CD14-positive monocyte (primary cell): ENCODE results near the gene BTBD19. TPM values are rescaled to one million over a fixed set of nuclear protein-coding genes. Genes with fewer than 3 reads are reported as not detected.

Experiments
- DNase-seq, 3 donors: peaks; one replicate each; pipeline ENCODE4 v3.0.0-alpha.2; 2011 to 2022
- H2AFZ ChIP-seq: 2 replicates; pipeline ENCODE4 v1.6.0; 2012; ENCODE audit warnings: mild to moderate bottlenecking, low read depth, low read length, inconsistent platforms; ENCODE audit not compliant: insufficient read depth, poor library complexity, severe bottlenecking
- H3K27ac ChIP-seq, 2 donors: 1 replicate in 1 of 2; 2 replicates in 1 of 2; pipeline ENCODE4 v1.5.1; 2012 to 2013; ENCODE audit warnings: low read length in 2 of 2, control low read depth in 1 of 2, inconsistent platforms in 1 of 2, low read depth in 1 of 2, mild to moderate bottlenecking in 1 of 2
- H3K27me3 ChIP-seq, 2 donors: one replicate each; pipeline versions ENCODE4 v1.6.0 to v1.6.1; 2011 to 2013; ENCODE audit warnings: low read length in 2 of 2; ENCODE audit not compliant: control insufficient read depth in 2 of 2, insufficient read depth in 2 of 2
- H3K36me3 ChIP-seq, 2 donors: replicated peaks in 1 of 2; 1 replicate in 1 of 2; 2 replicates in 1 of 2; pipeline versions ENCODE4 v1.5.1 to v1.6.1; 2012 to 2013; ENCODE audit warnings: low read length in 2 of 2, control low read depth in 1 of 2, inconsistent platforms in 1 of 2, mild to moderate bottlenecking in 1 of 2; ENCODE audit not compliant: insufficient read depth in 2 of 2, control insufficient read depth in 1 of 2
- H3K4me1 ChIP-seq, 2 donors: 1 replicate in 1 of 2; 2 replicates in 1 of 2; pipeline versions ENCODE4 v1.5.1 to v1.6.1; 2012 to 2013; ENCODE audit warnings: low read length in 2 of 2, control low read depth in 1 of 2, inconsistent platforms in 1 of 2, mild to moderate bottlenecking in 1 of 2, moderate library complexity in 1 of 2; ENCODE audit not compliant: insufficient read depth in 2 of 2, control insufficient read depth in 1 of 2
- H3K4me2 ChIP-seq: replicated peaks from 2 replicates; pipeline ENCODE3; 2012; ENCODE audit warnings: low read length, moderate library complexity, mild to moderate bottlenecking; ENCODE audit not compliant: poor library complexity, severe bottlenecking; ENCODE audit errors: extremely low read depth
- H3K4me3 ChIP-seq, 3 experiments: fragments of 200-600 bp in 1 of 3; sonication (generic) in 1 of 3; replicated peaks in 1 of 3; 1 replicate in 2 of 3; 2 replicates in 1 of 3; pipeline ENCODE4 v1.5.1; 2011 to 2013; ENCODE audit warnings: low read length in 3 of 3, mild to moderate bottlenecking in 3 of 3, control low read depth in 2 of 3, low read depth in 2 of 3, inconsistent platforms in 1 of 3, moderate library complexity in 1 of 3
- H3K79me2 ChIP-seq: 2 replicates; pipeline ENCODE4 v1.6.0; 2012; ENCODE audit warnings: mild to moderate bottlenecking, control low read depth, inconsistent platforms, low read length, moderate library complexity; ENCODE audit not compliant: insufficient read depth
- H3K9ac ChIP-seq: 2 replicates; pipeline ENCODE4 v1.6.0; 2017; ENCODE audit warnings: low read length, mild to moderate bottlenecking; ENCODE audit not compliant: insufficient read depth, poor library complexity, severe bottlenecking
- H3K9me3 ChIP-seq, 2 donors: replicated peaks in 1 of 2; 1 replicate in 1 of 2; 2 replicates in 1 of 2; pipeline versions ENCODE4 v1.5.1 to v1.6.1; 2012 to 2013; ENCODE audit warnings: low read length in 2 of 2, control low read depth in 1 of 2; ENCODE audit not compliant: control insufficient read depth in 1 of 2, insufficient read depth in 1 of 2
- H4K20me1 ChIP-seq: 2 replicates; pipeline ENCODE4 v1.6.0; 2012; ENCODE audit warnings: mild to moderate bottlenecking, low read length, control low read depth, moderate library complexity; ENCODE audit not compliant: insufficient read depth
- H3K27ac Mint-ChIP-seq, 7 donors: one replicate each; pipeline ENCODE4 v1.8.0; 2020; ENCODE audit warnings: mild to moderate bottlenecking in 7 of 7, mixed read lengths in 7 of 7, moderate library complexity in 6 of 7, inconsistent platforms in 2 of 7
- H3K27me3 Mint-ChIP-seq, 3 donors: one replicate each; pipeline ENCODE4 v1.8.0; 2021 to 2022; ENCODE audit warnings: low read depth in 3 of 3, mild to moderate bottlenecking in 3 of 3, mixed read lengths in 3 of 3, moderate library complexity in 3 of 3, inconsistent platforms in 1 of 3
- H3K36me3 Mint-ChIP-seq, 2 donors: one replicate each; pipeline ENCODE4 v1.8.0; 2020; ENCODE audit warnings: mixed read lengths in 2 of 2, inconsistent platforms in 1 of 2, mild to moderate bottlenecking in 1 of 2
- H3K4me1 Mint-ChIP-seq: one replicate; pipeline ENCODE4 v1.8.0; 2020; ENCODE audit warnings: mild to moderate bottlenecking, mixed read lengths
- H3K4me3 Mint-ChIP-seq, 2 donors: one replicate each; pipeline ENCODE4 v1.8.0; 2020; ENCODE audit warnings: mild to moderate bottlenecking in 2 of 2, mixed read lengths in 2 of 2, moderate library complexity in 1 of 2
- H3K9me3 Mint-ChIP-seq, 7 donors: one replicate each; pipeline ENCODE4 v1.8.0; 2020 to 2022; ENCODE audit warnings: mixed read lengths in 7 of 7, mild to moderate bottlenecking in 6 of 7, moderate library complexity in 6 of 7, inconsistent platforms in 2 of 7
- WGBS: methylation state at CpG from one replicate; pipeline ENCODE4 v1.1.5; 2013; ENCODE audit warnings: missing lambda C conversion rate; ENCODE audit not compliant: insufficient coverage; 5-methylcytosine and 5-hydroxymethylcytosine counted together
- intact Hi-C, 2 donors: fragments of 100-400 bp; cut with micrococcal nuclease; formaldehyde crosslinking; loops; one replicate each; pipeline versions ENCODE4 v1.15.0 to v1.15.1; 2023
- polyA plus RNA-seq, 3 donors: library from polyadenylated mRNA; depleted of rRNA in 1 of 3; unstranded in 2 of 3; stranded (reverse) in 1 of 3; fragments of 300-500 nt in 2 of 3; fragments of >200 nt in 1 of 3; fragmentation: Illumina TruSeq in 2 of 3; gene quantifications; 1 replicate in 2 of 3; 2 replicates in 1 of 3; pipeline ENCODE4 v1.2.3, GENCODE V29; 2012 to 2021
- TF ChIP-seq, protein P1 (sequence below): fragments of 200-600 bp; IDR thresholded peaks from one replicate; pipeline ENCODE4 v1.8.0; 2022; ENCODE audit warnings: antibody characterized with exemption, mild to moderate bottlenecking

BTBD19 gene
- polyA plus RNA-seq, 3 donors, result 0.10 to 6.3 (median 0.73) TPM

DNA sequence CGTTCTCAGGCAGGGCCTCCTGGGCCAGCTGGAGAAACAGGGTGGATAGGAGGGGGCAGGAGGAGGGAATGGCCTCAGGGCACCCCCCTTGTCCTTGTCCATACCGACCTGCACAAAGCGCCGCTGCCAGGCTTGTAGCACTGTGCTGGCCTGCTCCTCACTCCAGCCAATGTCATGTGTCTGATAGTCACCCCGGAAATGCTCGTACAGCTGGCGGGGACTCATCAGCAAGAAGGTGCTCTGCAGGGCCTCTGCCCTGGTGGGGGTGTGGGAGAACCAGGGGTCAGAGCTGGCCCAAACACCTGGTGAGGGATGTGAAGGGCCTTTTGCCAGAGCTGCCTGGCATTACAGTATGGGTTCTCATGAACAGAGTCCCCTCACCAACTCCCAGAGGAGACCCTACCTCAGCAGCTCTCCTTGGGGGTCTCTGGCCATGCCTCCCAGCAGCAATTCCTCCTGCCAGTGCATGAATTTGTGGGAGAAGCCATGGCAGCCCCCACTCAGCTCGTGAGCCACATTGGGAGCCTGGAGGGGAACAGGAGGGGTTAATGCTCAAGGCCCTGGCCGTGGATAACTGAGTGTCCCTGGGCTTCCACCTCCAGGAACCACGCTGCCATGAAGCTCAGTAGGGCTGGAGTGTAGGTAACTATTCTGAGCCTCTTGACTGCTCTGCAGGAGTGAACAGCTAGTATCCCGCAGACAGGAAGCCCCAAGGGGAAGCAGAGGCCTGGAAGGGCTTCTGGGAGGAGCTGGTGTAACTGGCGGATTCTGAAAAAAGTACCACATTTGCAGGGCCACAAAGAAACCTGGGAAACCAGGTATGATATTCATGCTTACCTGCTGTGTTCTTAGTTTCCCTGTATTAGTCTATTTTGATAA, 21.4 kb downstream of the BTBD19 start:
- Histone ChIP-seq H3K79me2 (no peaks in the 10 kb centered on the region), H3K4me1 (peaks cover 52 to 66% of the 10 kb centered on the region in 2 donors), H3K4me3 (peak overlapping the region in 1 of 3 experiments; percentile 30), H3K27ac (no peak overlapping the region), H3K9me3 (no peaks in the 10 kb centered on the region), H3K9ac (peak overlapping the region; percentile 8), H2AFZ (no peak overlapping the region), H3K27me3 (no peaks in the 10 kb centered on the region), H4K20me1 (no peaks in the 10 kb centered on the region), H3K4me2 (no peak overlapping the region), H3K36me3 (no peaks in the 10 kb centered on the region)
- DNase-seq, result peak in 2 of 3 donors; percentile 20 to 29
- no peaks in the 10 kb centered on the region for H3K9me3 Mint-ChIP-seq
- peaks cover 0 to 6% (median 2%) of the 10 kb centered on the region in 3 donors for H3K27me3 Mint-ChIP-seq
- intact Hi-C loops, result loop anchor here (5.0 kb wide), 2 partner anchors 32 to 42 kb away; partner anchors contain the start of gene BEST4 (in 1 of the 2)
- H3K27ac Mint-ChIP-seq, result no peak overlapping the region
- WGBS, result 35% methylated on average over 8 of the region's 12 CpGs
- H3K4me1 Mint-ChIP-seq, result peaks cover 53% of the 10 kb centered on the region
- TF ChIP-seq, protein P1, sequence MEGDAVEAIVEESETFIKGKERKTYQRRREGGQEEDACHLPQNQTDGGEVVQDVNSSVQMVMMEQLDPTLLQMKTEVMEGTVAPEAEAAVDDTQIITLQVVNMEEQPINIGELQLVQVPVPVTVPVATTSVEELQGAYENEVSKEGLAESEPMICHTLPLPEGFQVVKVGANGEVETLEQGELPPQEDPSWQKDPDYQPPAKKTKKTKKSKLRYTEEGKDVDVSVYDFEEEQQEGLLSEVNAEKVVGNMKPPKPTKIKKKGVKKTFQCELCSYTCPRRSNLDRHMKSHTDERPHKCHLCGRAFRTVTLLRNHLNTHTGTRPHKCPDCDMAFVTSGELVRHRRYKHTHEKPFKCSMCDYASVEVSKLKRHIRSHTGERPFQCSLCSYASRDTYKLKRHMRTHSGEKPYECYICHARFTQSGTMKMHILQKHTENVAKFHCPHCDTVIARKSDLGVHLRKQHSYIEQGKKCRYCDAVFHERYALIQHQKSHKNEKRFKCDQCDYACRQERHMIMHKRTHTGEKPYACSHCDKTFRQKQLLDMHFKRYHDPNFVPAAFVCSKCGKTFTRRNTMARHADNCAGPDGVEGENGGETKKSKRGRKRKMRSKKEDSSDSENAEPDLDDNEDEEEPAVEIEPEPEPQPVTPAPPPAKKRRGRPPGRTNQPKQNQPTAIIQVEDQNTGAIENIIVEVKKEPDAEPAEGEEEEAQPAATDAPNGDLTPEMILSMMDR, result no peak
- H3K4me3 Mint-ChIP-seq, result peak overlapping the region; percentile 27 to 39
- peaks cover 0 to 3% of the 10 kb centered on the region in 2 donors for H3K36me3 Mint-ChIP-seq

GRCh38 chr1:44830900-44831304, 22.6 kb downstream of the BTBD19 start:
- TF ChIP-seq, protein P1, result no peak
- no peak overlapping the region for H3K27ac Mint-ChIP-seq
- WGBS, result 86% methylated on average over 8 of the region's 10 CpGs
- H3K4me3 Mint-ChIP-seq, result no peak overlapping the region
- Histone ChIP-seq H3K27ac (no peak overlapping the region), H3K27me3 (no peaks in the 10 kb centered on the region), H3K4me1 (peaks cover 55 to 69% of the 10 kb centered on the region in 2 donors), H3K36me3 (no peaks in the 10 kb centered on the region), H2AFZ (no peak overlapping the region), H3K9me3 (no peaks in the 10 kb centered on the region), H3K4me3 (no peak overlapping the region), H4K20me1 (no peaks in the 10 kb centered on the region), H3K79me2 (no peaks in the 10 kb centered on the region), H3K9ac (no peak overlapping the region), H3K4me2 (no peak overlapping the region)
- H3K27me3 Mint-ChIP-seq, result peaks cover 0 to 6% (median 2%) of the 10 kb centered on the region in 3 donors
- no peaks in the 10 kb centered on the region for H3K9me3 Mint-ChIP-seq
- peaks cover 57% of the 10 kb centered on the region for H3K4me1 Mint-ChIP-seq
- intact Hi-C loops, result loop anchor here in 1 of 2 donors (5.0 kb wide), 1 partner anchor 34 kb away; no protein-coding TSS in a partner anchor
- DNase-seq, result no peak
- H3K36me3 Mint-ChIP-seq, result peaks cover 0 to 3% of the 10 kb centered on the region in 2 donors
